Fibroblast of pulmonary artery (primary cell): ENCODE results near the gene FSTL1.
"Not testable (repeated sequence)": the region's sequence is repeated elsewhere in the genome, so short reads cannot be mapped to it uniquely, and the experiment has no call there.

Source experiments
- DNase-seq: peaks from one replicate; pipeline ENCODE4 v3.0.0-alpha.2; 2010; ENCODE audit warnings: low read depth
- H3K4me3 ChIP-seq: replicated peaks from 2 replicates; pipeline ENCODE4 v1.5.1; 2011; ENCODE audit warnings: low read depth, mild to moderate bottlenecking, control low read depth, low read length, moderate library complexity
- CTCF ChIP-seq: IDR thresholded peaks from 2 replicates; pipeline ENCODE4 v1.5.1; 2011; ENCODE audit warnings: mild to moderate bottlenecking, control low read depth, low read length, inconsistent platforms; ENCODE audit errors: missing control alignments

Gene FSTL1

GRCh38 chr3:120396469-120396868 is 54.3 kb downstream of the FSTL1 start:
- H3K4me3 ChIP-seq = no peak overlapping the region
- TF ChIP-seq CTCF = no peak
- no peak for DNase-seq

- TF ChIP-seq CTCF = no peak
- no peak for DNase-seq
- H3K4me3 ChIP-seq = no peak overlapping the region
These were observed 56.4 kb downstream of the FSTL1 start for GRCh38 chr3:120394347-120394746.

- no peak for DNase-seq
- no peak overlapping the region for H3K4me3 ChIP-seq
- no peak for TF ChIP-seq CTCF
These were observed 57.0 kb downstream of the FSTL1 start for GRCh38 chr3:120393761-120394160.

- no peak overlapping the region for H3K4me3 ChIP-seq
- TF ChIP-seq CTCF = no peak
- no peak for DNase-seq
These were observed 57.5 kb downstream of the FSTL1 start for GRCh38 chr3:120393243-120393642.

GRCh38 chr3:120382941-120383447 is 67.8 kb downstream of the FSTL1 start:
- no peak for TF ChIP-seq CTCF
- DNase-seq = no peak
- H3K4me3 ChIP-seq = no peak overlapping the region

GRCh38 chr3:120381503-120381902 is 69.3 kb downstream of the FSTL1 start:
- H3K4me3 ChIP-seq = no peak overlapping the region
- no peak for DNase-seq
- no peak for TF ChIP-seq CTCF

- not testable (repeated sequence) for H3K4me3 ChIP-seq, DNase-seq
These were observed 72.8 kb downstream of the FSTL1 start for GRCh38 chr3:120377948-120378347.
